ENCODE data around the gene TRMO.
"Not testable (repeated sequence)": the region's sequence is repeated elsewhere in the genome, so short reads cannot be mapped to it uniquely, and the experiment has no call there.

The TRMO gene

DNA sequence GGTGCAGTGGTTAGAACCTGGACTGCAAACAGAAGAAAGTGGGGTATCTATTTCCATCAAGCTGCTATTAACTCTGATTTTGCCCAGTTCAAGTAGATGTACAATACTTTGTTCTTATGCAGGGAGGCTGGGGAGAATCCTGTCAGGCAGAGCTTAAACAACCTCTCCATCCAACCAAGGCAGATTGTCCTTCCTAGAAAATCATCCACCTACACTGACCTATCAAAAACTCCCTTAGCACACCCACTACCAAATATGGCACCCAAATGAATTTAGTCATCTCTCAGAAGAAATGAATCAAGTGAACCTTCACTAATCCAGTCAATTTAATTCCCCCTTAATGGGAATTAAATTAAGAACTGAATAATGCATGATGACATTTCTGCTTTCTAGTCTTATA lies 34.0 kb upstream of the TRMO start:
- no peak for DNase-seq (ENCODE audit: low read depth)
- H3K4me3 ChIP-seq (ENCODE audit: low read depth, low read length): no peak overlapping the region
- TF ChIP-seq, protein P1, sequence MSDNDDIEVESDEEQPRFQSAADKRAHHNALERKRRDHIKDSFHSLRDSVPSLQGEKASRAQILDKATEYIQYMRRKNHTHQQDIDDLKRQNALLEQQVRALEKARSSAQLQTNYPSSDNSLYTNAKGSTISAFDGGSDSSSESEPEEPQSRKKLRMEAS (IDR thresholded peaks at IDR 0.05; ENCODE audit: low read depth, low read length): no peak
- TF ChIP-seq MYC (IDR thresholded peaks at IDR 0.05; ENCODE audit: low read depth, low read length) (no peak), POLR2A (IDR thresholded peaks at IDR 0.05; ENCODE audit: extremely low read depth, insufficient read length) (no peak)
- TF ChIP-seq, protein P2, sequence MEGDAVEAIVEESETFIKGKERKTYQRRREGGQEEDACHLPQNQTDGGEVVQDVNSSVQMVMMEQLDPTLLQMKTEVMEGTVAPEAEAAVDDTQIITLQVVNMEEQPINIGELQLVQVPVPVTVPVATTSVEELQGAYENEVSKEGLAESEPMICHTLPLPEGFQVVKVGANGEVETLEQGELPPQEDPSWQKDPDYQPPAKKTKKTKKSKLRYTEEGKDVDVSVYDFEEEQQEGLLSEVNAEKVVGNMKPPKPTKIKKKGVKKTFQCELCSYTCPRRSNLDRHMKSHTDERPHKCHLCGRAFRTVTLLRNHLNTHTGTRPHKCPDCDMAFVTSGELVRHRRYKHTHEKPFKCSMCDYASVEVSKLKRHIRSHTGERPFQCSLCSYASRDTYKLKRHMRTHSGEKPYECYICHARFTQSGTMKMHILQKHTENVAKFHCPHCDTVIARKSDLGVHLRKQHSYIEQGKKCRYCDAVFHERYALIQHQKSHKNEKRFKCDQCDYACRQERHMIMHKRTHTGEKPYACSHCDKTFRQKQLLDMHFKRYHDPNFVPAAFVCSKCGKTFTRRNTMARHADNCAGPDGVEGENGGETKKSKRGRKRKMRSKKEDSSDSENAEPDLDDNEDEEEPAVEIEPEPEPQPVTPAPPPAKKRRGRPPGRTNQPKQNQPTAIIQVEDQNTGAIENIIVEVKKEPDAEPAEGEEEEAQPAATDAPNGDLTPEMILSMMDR (IDR thresholded peaks at IDR 0.05; ENCODE audit: low read depth, low read length): no peak

DNA sequence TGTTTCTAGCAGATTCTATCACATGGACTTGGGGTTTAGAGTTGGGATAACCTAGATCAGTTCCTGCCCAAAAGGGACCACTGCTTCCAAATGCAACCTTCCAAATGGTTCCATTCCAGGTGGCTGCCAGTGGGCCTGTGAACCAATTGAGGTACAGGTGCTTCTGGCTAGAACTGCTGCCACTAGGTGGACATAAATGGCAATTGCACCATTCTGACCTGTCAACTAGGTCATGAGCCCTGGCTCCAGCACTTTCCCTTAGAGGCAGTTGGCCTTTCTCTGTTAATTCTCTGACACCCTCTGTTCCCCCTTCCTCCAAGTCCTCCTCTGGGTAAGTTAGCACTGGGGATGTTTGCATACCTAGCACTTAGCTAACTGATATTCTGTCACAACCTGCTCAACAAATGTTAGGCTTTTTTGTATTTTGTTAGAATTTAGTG lies 32.3 kb upstream of the TRMO start:
- DNase-seq (ENCODE audit: low read depth): peak; percentile 57
- no peak overlapping the region for H3K4me3 ChIP-seq (ENCODE audit: low read depth, low read length)
- TF ChIP-seq MYC (IDR thresholded peaks at IDR 0.05; ENCODE audit: low read depth, low read length): no peak
- TF ChIP-seq, protein P2 (IDR thresholded peaks at IDR 0.05; ENCODE audit: low read depth, low read length): peak; percentile 68
- TF ChIP-seq, protein P1 (IDR thresholded peaks at IDR 0.05; ENCODE audit: low read depth, low read length): no peak
- TF ChIP-seq POLR2A (IDR thresholded peaks at IDR 0.05; ENCODE audit: extremely low read depth, insufficient read length): no peak

DNA sequence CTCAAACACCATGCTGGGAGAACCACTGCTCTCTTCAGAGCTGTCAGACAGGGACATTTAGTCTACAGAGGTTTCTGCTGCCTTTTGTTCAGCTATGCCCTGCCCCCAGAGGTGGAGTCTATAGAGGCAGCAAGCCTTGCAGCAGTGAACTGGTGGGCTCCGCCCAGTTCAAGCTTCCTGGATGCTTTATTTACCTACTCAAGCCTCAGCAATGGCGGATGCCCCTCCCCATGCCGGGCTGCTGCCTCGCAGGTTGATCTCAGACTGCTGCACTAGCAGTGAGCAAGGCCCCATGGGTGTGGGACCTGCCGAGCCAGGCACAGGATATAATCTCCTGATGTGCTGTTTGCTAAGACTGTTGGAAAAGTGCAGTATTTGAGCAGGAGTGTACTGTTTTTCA lies 28.6 kb upstream of the TRMO start:
- not testable (repeated sequence) for DNase-seq (ENCODE audit: low read depth); H3K4me3 ChIP-seq (ENCODE audit: low read depth, low read length)

DNA sequence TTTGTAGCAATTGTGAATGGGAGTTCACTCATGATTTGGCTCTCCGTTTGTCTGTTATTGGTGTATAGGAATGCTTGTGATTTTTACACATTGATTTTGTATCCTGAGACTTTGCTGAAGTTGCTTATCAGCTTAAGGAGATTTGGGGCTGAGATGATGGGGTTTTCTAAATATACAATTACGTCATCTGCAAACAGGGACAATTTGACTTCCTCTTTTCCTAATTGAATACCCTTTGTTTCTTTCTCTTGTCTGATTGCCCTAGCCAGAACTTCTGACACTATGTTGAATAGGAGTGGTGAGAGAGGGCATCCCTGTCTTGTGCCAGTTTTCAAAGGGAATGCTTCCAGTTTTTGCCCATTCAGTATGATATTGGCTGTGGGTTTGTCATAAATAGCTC lies 24.8 kb upstream of the TRMO start:
- not testable (repeated sequence) for H3K4me3 ChIP-seq (ENCODE audit: low read depth, low read length); DNase-seq (ENCODE audit: low read depth)

DNA sequence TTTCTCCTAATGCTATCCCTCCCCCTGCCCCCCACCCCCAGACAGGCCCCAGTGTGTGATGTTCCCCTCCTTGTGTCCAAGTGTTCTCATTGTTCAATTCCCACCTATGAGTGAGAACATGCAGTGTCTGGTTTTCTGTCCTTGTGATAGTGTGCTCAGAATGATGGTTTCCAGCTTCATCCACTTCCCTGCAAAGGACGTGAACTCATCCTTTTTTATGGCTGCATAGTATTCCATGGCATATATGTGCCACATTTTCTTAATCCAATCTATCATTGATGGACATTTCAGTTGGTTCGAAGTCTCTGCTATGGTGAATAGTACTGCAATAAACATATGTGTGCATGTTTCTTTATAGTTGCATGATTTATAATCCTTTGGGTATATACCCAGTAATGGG lies 23.2 kb upstream of the TRMO start:
- not testable (repeated sequence) for H3K4me3 ChIP-seq (ENCODE audit: low read depth, low read length); DNase-seq (ENCODE audit: low read depth)

DNA sequence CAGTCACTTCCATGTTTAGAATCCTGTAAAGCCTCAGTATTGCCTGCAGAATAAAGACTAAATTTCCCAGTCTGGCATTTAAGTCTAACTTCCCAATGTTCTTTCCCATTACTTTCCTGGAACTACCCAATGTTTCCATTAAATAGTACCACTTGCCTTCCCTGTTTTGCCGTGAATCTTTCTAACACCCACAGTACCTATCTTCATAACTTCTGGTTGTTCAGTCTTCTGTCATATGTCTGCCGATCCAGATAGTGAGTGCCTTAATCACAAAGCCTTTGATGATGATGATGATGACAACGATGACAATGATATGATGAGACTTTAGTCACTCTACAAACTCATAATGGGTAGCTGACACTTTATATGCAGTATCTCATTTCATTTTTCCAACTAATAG lies 22.3 kb upstream of the TRMO start:
- H3K4me3 ChIP-seq (ENCODE audit: low read depth, low read length): no peak overlapping the region
- TF ChIP-seq, protein P2 (IDR thresholded peaks at IDR 0.05; ENCODE audit: low read depth, low read length): no peak
- TF ChIP-seq MYC (IDR thresholded peaks at IDR 0.05; ENCODE audit: low read depth, low read length): no peak
- TF ChIP-seq POLR2A (IDR thresholded peaks at IDR 0.05; ENCODE audit: extremely low read depth, insufficient read length): no peak
- TF ChIP-seq, protein P1 (IDR thresholded peaks at IDR 0.05; ENCODE audit: low read depth, low read length): no peak
- DNase-seq (ENCODE audit: low read depth): no peak

DNA sequence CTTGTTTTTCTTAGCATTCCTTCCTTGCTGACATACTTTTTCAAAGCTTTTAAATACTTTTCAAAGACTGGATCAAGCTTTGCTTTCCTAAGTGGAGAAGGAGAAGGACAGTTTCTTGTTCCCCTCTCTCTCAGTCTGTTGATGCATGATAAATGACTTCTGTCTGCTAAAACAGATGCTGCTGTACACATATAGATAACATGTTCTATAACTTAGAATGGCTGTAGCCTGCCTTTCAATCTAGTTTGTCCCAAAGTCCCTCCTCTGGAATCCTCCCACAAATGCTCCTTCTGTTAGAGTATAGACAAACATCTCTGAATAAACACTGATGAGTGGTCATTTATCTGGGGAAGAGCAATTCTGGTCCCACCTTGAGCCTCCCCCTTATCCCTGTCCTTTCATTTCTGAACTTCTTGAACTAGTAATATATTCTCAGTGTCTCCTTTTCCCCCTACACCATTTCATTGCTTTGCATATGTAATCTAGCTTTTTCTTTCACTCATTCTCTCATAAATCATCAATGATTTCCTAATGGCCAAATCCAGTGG lies 21.1 kb upstream of the TRMO start:
- TF ChIP-seq, protein P1 (IDR thresholded peaks at IDR 0.05; ENCODE audit: low read depth, low read length): no peak
- TF ChIP-seq POLR2A (IDR thresholded peaks at IDR 0.05; ENCODE audit: extremely low read depth, insufficient read length) (no peak), MYC (IDR thresholded peaks at IDR 0.05; ENCODE audit: low read depth, low read length) (no peak)
- TF ChIP-seq, protein P2 (IDR thresholded peaks at IDR 0.05; ENCODE audit: low read depth, low read length): no peak
- no peak for DNase-seq (ENCODE audit: low read depth)
- no peak overlapping the region for H3K4me3 ChIP-seq (ENCODE audit: low read depth, low read length)
